Ishikawa (cell line): ENCODE measurements around the gene RXFP4.
A peak's percentile ranks its signal among the peaks of the same experiment; 100 is the strongest.

Source experiments
- CEBPB ChIP-seq: IDR thresholded peaks from 2 replicates; pipeline ENCODE4 v1.6.1; 2012
- CREB1 ChIP-seq: IDR thresholded peaks from 2 replicates; pipeline ENCODE4 v1.6.1; 2012; ENCODE audit warnings: low read depth
- EGR1 ChIP-seq: IDR thresholded peaks from 2 replicates; pipeline ENCODE4 v1.6.1; 2012
- EP300 ChIP-seq: IDR thresholded peaks from 2 replicates; pipeline ENCODE4 v1.6.1; 2012; ENCODE audit warnings: borderline replicate concordance
- FOXM1 ChIP-seq: IDR thresholded peaks from 2 replicates; pipeline ENCODE4 v1.6.1; 2012; ENCODE audit warnings: low read depth, borderline replicate concordance
- NFIC ChIP-seq: IDR thresholded peaks from 2 replicates; pipeline ENCODE4 v1.6.1; 2012
- RAD21 ChIP-seq: IDR thresholded peaks from 2 replicates; pipeline ENCODE4 v1.6.1; 2012; ENCODE audit warnings: low read depth
- REST ChIP-seq: IDR thresholded peaks from 2 replicates; pipeline ENCODE4 v1.6.1; 2012; ENCODE audit warnings: low read depth, mild to moderate bottlenecking
- TAF1 ChIP-seq: IDR thresholded peaks from 2 replicates; pipeline ENCODE4 v1.6.1; 2012; ENCODE audit warnings: low read depth, mild to moderate bottlenecking
- TCF12 ChIP-seq: IDR thresholded peaks from 2 replicates; pipeline ENCODE4 v1.6.1; 2012; ENCODE audit warnings: low read depth
- TEAD4 ChIP-seq: IDR thresholded peaks from 2 replicates; pipeline ENCODE4 v1.6.1; 2012
- USF1 ChIP-seq: IDR thresholded peaks from 2 replicates; pipeline ENCODE4 v1.6.1; 2012
- YY1 ChIP-seq: IDR thresholded peaks from 2 replicates; pipeline ENCODE4 v1.6.1; 2012; ENCODE audit warnings: low read depth
- ZBTB7A ChIP-seq: IDR thresholded peaks from 2 replicates; pipeline ENCODE4 v1.6.1; 2012; ENCODE audit warnings: low read depth
- TF ChIP-seq, protein P1 (sequence below): IDR thresholded peaks from 2 replicates; pipeline ENCODE4 v1.6.1; 2012

RXFP4 gene

GRCh38 chr1:155899683-155900082 lies 41.8 kb upstream of the RXFP4 start:
- TF ChIP-seq TCF12: no peak
- no peak for TF ChIP-seq NFIC

DNA sequence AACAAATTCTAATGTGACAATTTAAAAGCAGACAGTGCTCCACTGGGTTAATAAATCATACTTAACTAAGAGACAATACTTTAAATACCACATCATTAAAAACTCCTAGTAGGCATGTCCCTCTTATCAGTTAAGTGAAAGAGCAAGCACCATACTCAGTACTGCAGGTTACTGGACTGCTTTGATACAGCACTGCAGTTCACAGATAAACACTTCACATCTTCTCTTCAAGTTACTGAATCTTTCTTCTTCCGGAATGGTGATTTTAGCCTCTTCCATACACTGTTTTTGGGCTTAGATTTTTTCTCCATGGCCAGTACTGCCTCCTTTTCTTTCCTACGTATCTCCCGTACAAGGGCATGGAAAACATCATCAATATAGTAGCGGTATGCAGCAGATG lies 41.3 kb upstream of the RXFP4 start:
- TF ChIP-seq ZBTB7A (no peak), TEAD4 (no peak), EP300 (no peak), CEBPB (no peak)

DNA sequence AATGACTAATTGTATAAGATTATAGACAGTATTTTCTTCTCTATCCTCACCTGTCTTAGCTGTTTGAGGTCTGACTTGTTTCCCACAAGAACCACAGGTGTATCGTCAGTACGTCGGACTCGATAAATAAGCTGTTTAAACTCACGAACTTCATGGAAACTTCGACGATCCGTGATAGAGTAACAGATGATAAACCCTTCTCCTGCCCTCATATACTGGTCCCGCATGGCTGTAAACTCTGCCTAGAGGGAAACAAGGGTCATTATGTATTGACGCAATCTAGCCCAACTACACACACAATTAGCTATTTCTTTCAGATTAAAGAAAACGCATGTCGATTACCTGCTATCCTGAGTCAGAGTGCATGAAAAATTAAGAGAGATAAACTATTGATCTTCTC lies 37.2 kb upstream of the RXFP4 start:
- TF ChIP-seq NFIC: no peak
- TF ChIP-seq FOXM1: no peak
- TF ChIP-seq ZBTB7A: no peak
- TF ChIP-seq CEBPB: no peak
- TF ChIP-seq TCF12: no peak
- TF ChIP-seq TEAD4: no peak
- TF ChIP-seq, protein P1, sequence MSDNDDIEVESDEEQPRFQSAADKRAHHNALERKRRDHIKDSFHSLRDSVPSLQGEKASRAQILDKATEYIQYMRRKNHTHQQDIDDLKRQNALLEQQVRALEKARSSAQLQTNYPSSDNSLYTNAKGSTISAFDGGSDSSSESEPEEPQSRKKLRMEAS: no peak

GRCh38 chr1:155909894-155910293 lies 31.5 kb upstream of the RXFP4 start:
- TF ChIP-seq YY1 (no peak), RAD21 (no peak), FOXM1 (no peak), EGR1 (no peak), EP300 (no peak), TCF12 (no peak), TEAD4 (no peak), REST (no peak), USF1 (no peak), CEBPB (no peak), TAF1 (no peak), ZBTB7A (no peak), NFIC (no peak), CREB1 (no peak)
- TF ChIP-seq, protein P1: no peak

DNA sequence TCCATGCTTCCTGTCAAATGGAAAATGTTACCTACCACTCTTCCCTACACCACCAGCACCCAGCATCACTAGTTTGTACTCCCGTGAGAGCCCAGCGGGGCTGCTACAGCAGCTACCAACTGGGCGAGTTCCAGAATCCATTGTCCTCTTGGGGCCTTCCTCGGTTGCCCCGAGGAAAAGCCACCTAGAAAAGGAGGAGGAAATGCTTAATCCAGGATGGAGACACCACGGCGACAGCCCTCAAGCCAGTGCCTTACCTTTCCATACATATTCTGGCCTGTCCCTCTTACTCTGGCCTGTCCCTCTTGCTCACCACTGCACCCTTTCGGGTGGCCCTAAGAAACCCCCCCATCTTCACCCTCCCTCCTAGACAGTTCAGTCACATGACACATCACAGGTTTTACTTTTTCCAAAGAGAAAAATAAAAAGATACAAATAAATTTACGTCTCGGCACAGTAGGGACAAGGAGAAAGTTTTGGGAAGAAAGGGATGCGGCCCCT lies 30.8 kb upstream of the RXFP4 start:
- TF ChIP-seq USF1: peak; percentile 79
- no peak for TF ChIP-seq EP300
- TF ChIP-seq RAD21: peak; percentile 11; the same call in 1 of the 2 replicates

DNA sequence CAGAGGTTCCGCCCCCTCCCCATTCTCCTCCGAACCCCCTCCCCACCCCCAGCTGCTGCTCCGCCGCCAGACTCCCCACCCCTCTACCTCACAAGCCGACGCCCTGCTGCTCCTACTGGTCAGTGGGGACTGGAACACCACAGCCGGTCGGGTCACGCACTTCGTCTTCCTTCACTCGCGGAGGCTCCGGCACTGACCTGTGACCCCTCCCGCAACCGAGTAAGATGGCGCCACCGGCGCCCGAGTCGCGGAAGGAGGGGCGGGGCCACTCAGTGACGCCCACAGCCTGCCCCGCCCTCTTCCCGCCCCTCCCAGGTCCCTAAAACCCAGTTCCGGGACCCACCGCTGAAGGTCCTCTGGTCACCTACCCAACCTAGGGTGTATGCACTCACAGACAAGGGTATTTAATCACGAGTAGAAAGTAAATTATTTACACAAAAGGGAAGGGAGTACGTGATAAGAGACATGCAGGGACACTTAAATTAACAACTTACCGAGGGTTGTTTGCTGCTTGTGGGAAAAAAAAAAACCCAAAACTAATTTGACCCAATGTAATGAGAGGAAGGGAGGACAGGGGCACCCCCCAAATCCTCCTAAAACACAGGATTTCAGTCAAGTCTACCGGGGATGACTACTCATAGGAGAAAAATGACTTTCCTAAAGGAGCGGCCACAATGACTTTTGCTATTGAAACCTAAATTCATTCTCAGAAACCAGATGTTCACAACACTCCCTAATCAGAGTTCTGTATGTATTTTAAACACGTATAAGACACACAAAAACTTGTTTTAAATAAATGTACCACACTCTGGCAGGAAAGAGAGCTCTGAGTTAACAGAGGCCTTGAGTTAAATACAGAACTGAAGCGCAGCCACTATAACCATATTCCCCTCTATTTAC lies 30.0 kb upstream of the RXFP4 start, which contains the start of gene RIT1:
Gene RIT1, minus strand, starts transcription at position 194 of the 900 bp plus-strand sequence. CDS start 588 bp downstream, outside the sequence.
- TF ChIP-seq, protein P1: peak; percentile 40; the same call in 1 of the 2 replicates
- TF ChIP-seq CREB1: 0 out of 2 replicates have a peak, but pooled peaks have one; percentile 25
- no peak for TF ChIP-seq ZBTB7A
- TF ChIP-seq TAF1: peak; percentile 58; the same call in 1 of the 2 replicates
- TF ChIP-seq TEAD4: no peak
- TF ChIP-seq RAD21: peak; percentile 6; the same call in 1 of the 2 replicates
- TF ChIP-seq YY1: peak; percentile 88

DNA sequence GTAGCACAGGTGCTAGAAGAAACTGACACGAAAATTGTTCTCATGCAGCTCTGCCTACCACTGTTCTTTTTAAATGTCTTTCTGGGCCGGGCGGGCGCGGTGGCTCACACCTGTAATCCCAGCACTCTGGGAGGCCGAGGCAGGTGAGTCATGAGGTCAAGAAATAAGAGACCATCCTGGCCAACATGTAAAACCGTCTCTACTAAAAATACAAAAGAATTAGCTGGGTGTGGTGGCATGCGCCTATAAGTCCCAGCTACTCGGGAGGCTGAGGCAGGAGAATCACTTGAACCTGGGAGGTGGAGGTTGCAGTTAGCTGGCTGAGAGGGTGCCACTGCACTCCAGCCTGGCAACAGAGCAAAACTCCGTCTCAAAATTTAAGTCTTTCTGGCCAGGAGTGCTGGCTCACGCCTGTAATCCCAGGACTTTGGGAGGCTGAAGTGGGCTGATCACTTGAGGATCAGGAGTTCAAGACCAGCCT lies 29.3 kb upstream of the RXFP4 start:
- TF ChIP-seq YY1 (no peak), EP300 (no peak), CEBPB (no peak), RAD21 (no peak), NFIC (no peak), ZBTB7A (no peak)
- TF ChIP-seq, protein P1: no peak
